HepG2 (cell line): ENCODE results near the gene GALNT15. TPM values are rescaled to one million over a fixed set of nuclear protein-coding genes. Genes with fewer than 3 reads are reported as not detected.

Experiments
- BCLAF1 ChIP-seq: fragments of 450-650 bp; IDR thresholded peaks from 2 replicates; pipeline ENCODE4 v1.6.1; 2017; ENCODE audit warnings: mild to moderate bottlenecking
- ESRRA ChIP-seq: sonication (generic); formaldehyde crosslinking; IDR thresholded peaks from 2 replicates; pipeline ENCODE4 v1.5.1; 2020; ENCODE audit warnings: mild to moderate bottlenecking, low read depth, missing genetic modification reagents
- FLYWCH1 ChIP-seq: sonication (generic); formaldehyde crosslinking; IDR thresholded peaks from 2 replicates; pipeline ENCODE4 v1.8.1; 2023; ENCODE audit warnings: mild to moderate bottlenecking, missing genetic modification reagents
- HES4 ChIP-seq: sonication (generic); formaldehyde crosslinking; IDR thresholded peaks from 2 replicates; pipeline ENCODE4 v1.9.0; 2021; ENCODE audit warnings: mild to moderate bottlenecking, missing genetic modification reagents, borderline replicate concordance
- NFKBIZ ChIP-seq: IDR thresholded peaks from 2 replicates; pipeline ENCODE4 v1.6.1; 2018; ENCODE audit warnings: missing genetic modification reagents, missing compliant biosample characterization
- PHF21A ChIP-seq: sonication (generic); formaldehyde crosslinking; IDR thresholded peaks from 2 replicates; pipeline ENCODE4 v1.5.0; 2020; ENCODE audit warnings: mild to moderate bottlenecking, missing genetic modification reagents
- REPIN1 ChIP-seq: sonication (generic); formaldehyde crosslinking; IDR thresholded peaks from 2 replicates; pipeline ENCODE4 v1.8.0; 2022; ENCODE audit warnings: missing genetic modification reagents, low read depth, mild to moderate bottlenecking, borderline replicate concordance
- RFXANK ChIP-seq: IDR thresholded peaks from 2 replicates; pipeline ENCODE4 v1.6.1; 2016
- SRY ChIP-seq: sonication (generic); formaldehyde crosslinking; IDR thresholded peaks from 2 replicates; pipeline ENCODE4 v1.8.0; 2022; ENCODE audit warnings: mild to moderate bottlenecking, missing genetic modification reagents
- ZHX2 ChIP-seq, 2 experiments: sonication (generic) in 1 of 2; formaldehyde crosslinking in 1 of 2; IDR thresholded peaks; 2 replicates each; pipeline versions ENCODE4 v1.6.1 to v1.9.0; 2014 to 2022; ENCODE audit warnings: antibody characterized with exemption in 1 of 2, borderline replicate concordance in 1 of 2, inconsistent platforms in 1 of 2, low read depth in 1 of 2, missing genetic modification reagents in 1 of 2
- ZNF281 ChIP-seq: sonication (generic); formaldehyde crosslinking; IDR thresholded peaks from 2 replicates; pipeline ENCODE4 v1.4.0; 2020; ENCODE audit warnings: missing genetic modification reagents, borderline replicate concordance
- ZNF781 ChIP-seq: sonication (generic); formaldehyde crosslinking; IDR thresholded peaks from 2 replicates; pipeline ENCODE4 v1.5.1; 2020; ENCODE audit warnings: borderline replicate concordance, mild to moderate bottlenecking, missing genetic modification reagents; ENCODE audit errors: not compliant biosample characterization
- ZSCAN25 ChIP-seq: sonication (generic); formaldehyde crosslinking; IDR thresholded peaks from 2 replicates; pipeline ENCODE4 v1.8.0; 2022; ENCODE audit warnings: mild to moderate bottlenecking, missing genetic modification reagents
- polyA plus RNA-seq, 8 experiments: library from polyadenylated mRNA; depleted of rRNA in 3 of 8; stranded (reverse) in 7 of 8; unstranded in 1 of 8; fragments of >200 nt; fragmentation: Illumina TruSeq in 4 of 8; extraction: Trizol in 4 of 8; gene quantifications; 2 replicates each; pipeline versions ENCODE4 v1.2.1 to v1.2.3, GENCODE V29; 2011 to 2016; ENCODE audit warnings: low read depth in 4 of 8, missing spikeins in 1 of 8, mixed read lengths in 1 of 8; ENCODE audit not compliant: insufficient read depth in 1 of 8
- total RNA-seq, 5 experiments: library from RNA; depleted of rRNA; stranded (reverse); fragments of >200 nt; fragmentation: Illumina TruSeq; extraction: Trizol; gene quantifications; 2 replicates each; pipeline ENCODE4 v1.2.3, GENCODE V29; 2016; ENCODE audit warnings: low read depth in 1 of 5

The GALNT15 gene
- total and polyA plus RNA-seq, 2 of the 13 experiments (the other 11 are each of a cell fraction or from before 2014, with no cell fraction given), result 0.02 to 0.04 TPM

DNA sequence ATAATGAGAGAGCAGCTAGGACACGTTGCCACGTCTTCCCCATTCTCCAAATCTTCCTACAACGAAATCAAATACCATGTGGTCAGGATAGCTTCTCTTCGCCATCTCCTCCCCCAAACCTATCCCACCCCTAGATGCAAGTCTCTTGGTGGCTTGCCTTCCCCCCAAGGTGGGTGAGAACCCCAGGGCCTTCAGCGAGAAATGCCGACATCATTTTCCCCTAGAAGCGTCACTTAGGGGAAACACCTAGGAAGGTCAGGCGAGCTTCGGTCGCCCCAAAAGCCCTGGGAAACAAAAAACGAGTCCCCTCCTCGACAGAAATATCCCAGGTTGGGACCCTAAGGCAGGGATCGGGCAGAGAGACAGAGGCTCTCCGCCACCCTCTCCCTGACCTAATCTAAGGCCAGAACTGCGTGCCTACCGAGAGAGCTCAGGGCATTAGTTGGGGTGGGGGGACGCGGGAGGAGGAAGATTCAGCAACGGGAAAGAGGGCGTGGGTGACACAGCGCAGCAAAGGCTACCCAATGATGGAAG, 89.8 kb downstream of the GALNT15 start (continued):
- peak; percentile 60 for TF ChIP-seq ZNF781
- no peak for TF ChIP-seq PHF21A (CRISPR knock-in tag)
- TF ChIP-seq ZNF281 (CRISPR knock-in tag), result no peak
- TF ChIP-seq SRY, result 0 out of 2 replicates have a peak, but pooled peaks have one; percentile 5
- no peak for TF ChIP-seq ZHX2 (IDR thresholded peaks at IDR 0.05; ENCODE audit: low read depth)
- TF ChIP-seq ZHX2 (CRISPR knock-in tag; IDR thresholded peaks at IDR 0.05; ENCODE audit: borderline replicate concordance), result no peak
- TF ChIP-seq ESRRA (CRISPR knock-in tag), result no peak
- 0 out of 2 replicates have a peak, but pooled peaks have one; percentile 22 for TF ChIP-seq ZSCAN25 (CRISPR knock-in tag)
- TF ChIP-seq BCLAF1, result no peak
- no peak for TF ChIP-seq HES4 (CRISPR knock-in tag)
- no peak; the same call in 1 of the 2 replicates for TF ChIP-seq REPIN1 (CRISPR knock-in tag)
- TF ChIP-seq RFXANK (CRISPR knock-in tag), result no peak
- TF ChIP-seq NFKBIZ, result no peak
- no peak for TF ChIP-seq FLYWCH1
